Karpas-422 (cell line): ENCODE measurements around the gene COPS8. TPM values are rescaled to one million over a fixed set of nuclear protein-coding genes. Genes with fewer than 3 reads are reported as not detected.

Experiments used
- DNase-seq: peaks from one replicate; pipeline ENCODE4 v3.0.0-alpha.2; 2015
- H2AFZ ChIP-seq: fragments of 200-600 bp; sonication (generic); 2 replicates; pipeline ENCODE4 v1.6.1; 2014; ENCODE audit warnings: antibody characterized with exemption, low read length, mixed read lengths
- H3K27ac ChIP-seq: fragments of 200-600 bp; sonication (generic); 2 replicates; pipeline ENCODE4 v1.5.1; 2014; ENCODE audit warnings: mild to moderate bottlenecking, low read length, moderate library complexity
- H3K27me3 ChIP-seq: fragments of 200-600 bp; sonication (generic); 2 replicates; pipeline ENCODE4 v1.6.1; 2014; ENCODE audit warnings: low read length, mixed read lengths
- H3K36me3 ChIP-seq: fragments of 200-600 bp; sonication (generic); 2 replicates; pipeline ENCODE4 v1.6.1; 2014; ENCODE audit warnings: low read length, mixed read lengths; ENCODE audit not compliant: insufficient read depth
- H3K4me1 ChIP-seq: fragments of 200-600 bp; sonication (generic); 2 replicates; pipeline ENCODE4 v1.6.1; 2014; ENCODE audit warnings: mild to moderate bottlenecking, low read length, mixed read lengths
- H3K4me2 ChIP-seq: fragments of 200-600 bp; sonication (generic); 2 replicates; pipeline ENCODE4 v1.6.1; 2014; ENCODE audit warnings: low read length, low read depth, mild to moderate bottlenecking; ENCODE audit not compliant: poor library complexity, severe bottlenecking
- H3K4me3 ChIP-seq: fragments of 200-600 bp; sonication (generic); 2 replicates; pipeline ENCODE4 v1.5.1; 2014; ENCODE audit warnings: mild to moderate bottlenecking, antibody characterized with exemption, low read length, mixed read lengths
- H3K79me2 ChIP-seq: fragments of 200-600 bp; sonication (generic); 2 replicates; pipeline ENCODE4 v1.6.1; 2014; ENCODE audit warnings: mild to moderate bottlenecking, low read length, mixed read lengths
- H3K9ac ChIP-seq: fragments of 200-600 bp; sonication (generic); 2 replicates; pipeline ENCODE4 v1.6.0; 2014; ENCODE audit warnings: low read length
- H3K9me2 ChIP-seq: fragments of 200-600 bp; sonication (generic), shearing (Covaris generic); replicated peaks from 2 replicates; pipeline ENCODE4 v1.6.0; 2014; ENCODE audit warnings: mild to moderate bottlenecking, low read length, moderate library complexity; ENCODE audit not compliant: insufficient read depth
- H3K9me3 ChIP-seq: fragments of 300-700, 200-600 bp; sonication (generic); 2 replicates; pipeline ENCODE4 v1.6.1; 2014; ENCODE audit warnings: low read length, mixed read lengths
- H4K20me1 ChIP-seq: fragments of 200-600 bp; sonication (generic); 2 replicates; pipeline ENCODE4 v1.6.1; 2014; ENCODE audit warnings: mild to moderate bottlenecking, antibody characterized with exemption, low read length, low read depth; ENCODE audit not compliant: insufficient read depth
- total RNA-seq: library from RNA; depleted of rRNA; stranded (reverse); fragments of >200 nt; shearing (Covaris generic); gene quantifications from 2 replicates; pipeline ENCODE4 v1.2.3, GENCODE V29; 2014; ENCODE audit warnings: low replicate concordance

The COPS8 gene
- total RNA-seq, 1 experiment from 2014 or later: 105 TPM

DNA sequence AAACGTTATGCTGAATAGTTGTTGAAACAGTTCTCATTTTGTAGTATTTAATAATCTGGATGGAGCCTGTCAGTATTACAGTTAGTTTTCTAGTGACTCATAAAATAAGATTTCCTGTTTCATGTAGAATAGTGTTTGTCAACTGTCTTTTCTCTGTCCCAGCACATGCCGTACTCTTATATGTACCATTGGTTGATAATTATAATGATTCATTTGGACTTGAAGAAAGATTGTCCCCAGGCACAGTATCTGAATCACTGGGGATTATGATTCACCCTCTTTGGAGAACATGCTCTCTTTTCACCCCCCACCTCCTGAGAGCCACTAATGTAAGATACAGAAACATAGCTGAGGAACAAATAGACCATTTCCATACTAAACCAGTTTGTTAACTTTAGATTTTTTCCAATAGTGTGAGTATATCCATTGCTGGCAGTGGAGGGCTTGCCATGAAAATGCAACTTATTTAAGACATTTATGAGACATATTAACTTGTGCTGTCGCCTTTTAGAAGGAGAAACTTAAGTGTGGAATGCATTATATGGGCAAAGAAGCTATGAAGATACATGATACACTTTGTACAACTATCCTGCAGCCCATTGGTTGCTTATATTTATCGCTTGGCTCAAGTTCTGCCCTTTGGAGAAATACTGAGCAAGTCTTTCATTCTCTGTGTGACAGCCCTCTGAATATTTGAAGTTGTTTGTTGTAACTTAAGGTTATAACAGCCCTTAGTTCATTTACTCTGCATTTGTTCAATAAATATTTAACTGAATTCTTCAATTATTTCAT, 12.4 kb downstream of the COPS8 start:
- Histone ChIP-seq H3K9me3 (no peaks in the 10 kb centered on the region), H3K9ac (no peak overlapping the region), H2AFZ (no peak overlapping the region), H3K27ac (no peak overlapping the region), H3K4me2 (no peak overlapping the region), H3K4me3 (no peak overlapping the region), H4K20me1 (0 out of 2 replicates have a peak, but pooled peaks cover 5% of the 10 kb centered on the region), H3K4me1 (peaks cover 13% of the 10 kb centered on the region), H3K9me2 (no peaks in the 10 kb centered on the region), H3K36me3 (peaks cover 44% of the 10 kb centered on the region; the same call in 1 of the 2 replicates), H3K27me3 (no peaks in the 10 kb centered on the region), H3K79me2 (peaks cover 11% of the 10 kb centered on the region)
- DNase-seq: no peak

DNA sequence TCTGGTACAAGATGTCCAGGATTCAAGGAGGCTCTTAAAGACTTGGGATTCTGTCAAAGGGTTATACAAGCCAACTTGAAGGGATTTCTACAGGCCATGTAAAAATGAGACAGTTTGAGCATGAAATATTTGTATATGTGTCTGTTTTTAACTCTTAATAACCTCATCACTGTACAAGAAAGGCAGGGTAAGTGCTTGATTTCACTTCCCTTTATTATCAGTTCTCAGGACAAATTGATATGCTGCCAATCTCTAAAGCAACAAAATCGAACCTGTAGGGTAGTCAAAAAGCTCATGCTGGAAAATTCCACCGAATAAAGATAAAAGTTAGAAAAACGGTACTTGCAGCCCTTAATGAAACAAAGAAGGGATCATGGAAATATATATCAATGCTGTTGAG, 14.1 kb downstream of the COPS8 start:
- Histone ChIP-seq H4K20me1 (no peaks in the 10 kb centered on the region), H3K9me2 (no peaks in the 10 kb centered on the region), H3K9ac (no peak overlapping the region), H3K4me3 (no peak overlapping the region), H3K27ac (peak overlapping the region; percentile 39; the same call in 1 of the 2 replicates), H3K9me3 (no peaks in the 10 kb centered on the region), H3K36me3 (peaks cover 33% of the 10 kb centered on the region; the same call in 1 of the 2 replicates), H3K79me2 (no peaks in the 10 kb centered on the region), H2AFZ (no peak overlapping the region), H3K27me3 (no peaks in the 10 kb centered on the region), H3K4me2 (no peak overlapping the region), H3K4me1 (peaks cover 13% of the 10 kb centered on the region)
- no peak for DNase-seq

DNA sequence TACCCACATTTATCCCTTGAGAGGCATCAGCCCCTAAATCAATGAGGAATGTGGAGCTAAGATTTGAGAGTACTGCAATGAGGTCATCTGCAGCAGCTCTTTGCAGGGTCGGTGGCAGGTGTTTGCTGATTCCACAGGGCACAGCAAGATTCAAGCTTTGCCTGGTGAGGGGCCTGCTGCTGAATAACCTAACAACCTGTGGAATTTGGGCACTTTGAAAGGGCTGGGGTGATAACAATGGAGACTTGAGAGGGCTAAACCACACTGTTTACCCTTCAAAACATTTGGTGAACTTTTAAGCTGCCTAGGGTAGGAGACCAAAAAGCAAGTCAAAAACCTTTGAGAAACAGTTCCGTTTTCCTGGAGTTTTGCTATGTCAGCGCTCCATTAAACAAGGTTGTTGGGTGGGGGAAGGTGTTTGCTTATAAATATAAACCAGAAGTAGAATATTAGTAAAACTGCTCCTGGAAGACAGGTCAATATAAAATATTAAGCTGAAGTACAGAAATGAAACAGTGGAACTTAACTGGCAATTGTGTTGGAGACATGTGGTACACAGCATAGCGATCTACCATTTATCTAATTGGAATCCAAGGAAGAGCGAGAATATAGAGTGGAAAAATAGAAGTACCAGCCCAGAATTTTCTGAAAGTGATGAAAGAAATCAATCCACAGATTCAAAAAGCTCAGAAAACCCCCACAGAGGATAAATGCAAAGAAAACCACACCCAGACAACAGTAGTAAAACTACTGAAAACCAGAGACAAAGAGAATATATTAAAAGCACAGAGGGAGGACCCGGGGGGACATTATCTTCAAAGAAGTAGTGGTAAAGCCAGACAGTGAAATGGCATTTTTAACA, 15.7 kb downstream of the COPS8 start:
- no peaks in the 10 kb centered on the region for H3K9me3 ChIP-seq
- H3K27ac ChIP-seq: no peak overlapping the region
- H3K4me2 ChIP-seq: no peak overlapping the region
- H2AFZ ChIP-seq: no peak overlapping the region
- H3K9ac ChIP-seq: no peak overlapping the region
- H3K79me2 ChIP-seq: no peaks in the 10 kb centered on the region
- DNase-seq: no peak
- H3K36me3 ChIP-seq: peaks cover 24% of the 10 kb centered on the region; the same call in 1 of the 2 replicates
- H3K4me3 ChIP-seq: no peak overlapping the region
- H3K4me1 ChIP-seq: peaks cover 13% of the 10 kb centered on the region
- H4K20me1 ChIP-seq: no peaks in the 10 kb centered on the region
- no peaks in the 10 kb centered on the region for H3K9me2 ChIP-seq
- H3K27me3 ChIP-seq: no peaks in the 10 kb centered on the region

DNA sequence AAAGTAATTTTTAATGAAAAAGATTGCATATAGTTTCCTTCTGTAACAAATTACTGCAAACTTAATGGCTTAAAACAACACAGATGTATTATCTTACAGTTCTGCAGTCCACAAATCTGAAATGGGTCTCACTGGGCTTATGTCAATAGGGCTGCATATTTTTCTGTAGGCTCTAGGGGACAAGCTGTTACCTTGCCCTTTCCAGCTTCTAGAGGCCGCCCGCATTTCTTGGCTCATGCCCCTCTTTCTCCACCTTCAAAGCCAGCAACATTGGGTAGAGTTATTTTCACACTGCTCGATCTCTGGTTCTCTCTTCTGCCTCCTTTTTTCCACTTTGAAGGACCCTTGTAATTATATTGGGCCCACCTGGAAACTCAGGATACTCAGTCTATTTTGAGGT, 16.7 kb downstream of the COPS8 start:
- no peak for DNase-seq
- no peaks in the 10 kb centered on the region for H3K9me2 ChIP-seq
- no peak overlapping the region for H3K27ac ChIP-seq
- peaks cover 13% of the 10 kb centered on the region for H3K4me1 ChIP-seq
- no peaks in the 10 kb centered on the region for H3K9me3 ChIP-seq
- no peaks in the 10 kb centered on the region for H3K79me2 ChIP-seq
- H3K4me2 ChIP-seq: no peak overlapping the region
- no peaks in the 10 kb centered on the region for H4K20me1 ChIP-seq
- peaks cover 24% of the 10 kb centered on the region; the same call in 1 of the 2 replicates for H3K36me3 ChIP-seq
- H3K27me3 ChIP-seq: no peaks in the 10 kb centered on the region
- no peak overlapping the region for H2AFZ ChIP-seq
- H3K4me3 ChIP-seq: no peak overlapping the region
- no peak overlapping the region for H3K9ac ChIP-seq

DNA sequence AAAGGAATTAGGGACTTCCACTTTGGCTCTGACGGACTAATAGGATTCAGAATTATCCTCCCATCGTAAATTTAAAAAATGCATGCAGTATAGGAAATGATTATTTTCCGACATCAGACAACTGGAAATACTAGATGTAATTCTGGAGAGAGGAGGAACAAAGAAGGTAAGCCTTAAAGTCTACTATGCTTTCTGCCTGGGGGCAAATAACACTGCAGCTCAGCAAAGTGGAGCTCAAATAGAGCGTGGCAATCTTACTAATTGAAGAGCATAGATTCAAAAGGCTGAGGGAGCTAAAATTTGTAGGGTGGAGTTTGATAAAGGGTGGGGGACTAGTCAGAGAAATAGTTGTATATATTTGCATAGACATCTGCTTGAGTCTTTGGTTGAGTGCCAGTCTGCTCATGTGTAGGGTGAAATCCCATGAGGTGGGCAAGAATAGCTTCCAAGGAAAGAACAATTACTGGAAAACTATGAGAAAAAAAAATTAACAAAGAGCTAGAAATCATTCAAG, 23.8 kb downstream of the COPS8 start:
- Histone ChIP-seq H3K27ac (no peak overlapping the region), H3K36me3 (no peaks in the 10 kb centered on the region), H3K4me1 (no peaks in the 10 kb centered on the region), H3K4me2 (no peak overlapping the region), H3K79me2 (no peaks in the 10 kb centered on the region), H3K4me3 (no peak overlapping the region), H3K9ac (no peak overlapping the region), H2AFZ (no peak overlapping the region), H4K20me1 (no peaks in the 10 kb centered on the region), H3K9me3 (no peaks in the 10 kb centered on the region), H3K9me2 (no peaks in the 10 kb centered on the region), H3K27me3 (no peaks in the 10 kb centered on the region)
- no peak for DNase-seq

DNA sequence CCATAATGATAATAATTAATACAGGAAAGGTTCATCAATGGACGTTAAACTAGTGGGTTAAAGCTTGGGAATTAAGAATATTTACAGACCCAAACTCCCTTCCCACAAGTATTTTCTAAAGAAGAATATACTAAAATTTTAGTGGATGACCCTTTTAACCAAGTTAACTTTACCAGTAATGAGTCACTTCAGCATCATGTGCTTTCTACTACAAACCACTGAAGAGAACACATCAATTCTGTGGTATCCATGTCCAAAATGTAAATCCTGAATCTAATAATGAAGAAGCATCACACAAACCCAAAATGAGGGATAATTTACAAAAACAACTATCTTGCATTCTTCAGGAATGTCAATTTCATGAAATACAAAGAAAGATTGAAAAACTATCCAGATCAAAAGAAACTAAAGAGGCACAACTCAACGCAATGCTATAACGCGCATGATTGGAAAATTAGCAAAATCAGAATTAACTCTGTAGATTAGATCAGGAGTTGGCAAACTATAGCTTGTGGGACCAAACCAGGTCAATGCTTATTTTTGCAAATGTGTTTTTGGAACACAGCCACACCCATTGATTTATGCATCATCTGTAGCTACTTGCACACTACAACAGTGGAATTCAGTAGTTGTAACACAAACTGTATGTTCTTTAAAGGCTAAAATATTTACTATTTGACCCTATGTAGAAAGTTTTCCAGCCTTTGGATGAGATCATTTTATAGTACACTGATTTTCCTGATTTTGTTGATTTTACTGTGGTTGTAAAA, 27.5 kb downstream of the COPS8 start:
- H3K27me3 ChIP-seq: no peaks in the 10 kb centered on the region

DNA sequence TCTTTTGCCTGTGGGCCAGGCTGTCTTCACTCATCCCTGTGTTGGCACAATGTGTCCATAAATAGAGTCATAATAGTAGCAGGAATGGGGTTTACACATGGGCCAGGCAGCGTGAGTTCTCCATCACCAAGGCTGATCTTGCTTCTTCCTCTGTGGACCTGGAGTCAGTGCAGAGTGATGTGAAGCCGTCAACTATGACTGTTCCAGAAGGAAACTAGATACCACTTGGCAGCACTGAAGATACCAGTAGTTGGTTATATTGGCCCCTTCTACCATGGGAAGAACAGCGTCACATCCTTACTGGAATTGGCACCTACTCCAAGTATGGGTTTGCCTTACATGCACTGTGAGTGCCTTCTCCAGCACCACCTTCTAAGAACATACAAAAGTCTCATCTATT, 30.2 kb downstream of the COPS8 start:
- H3K79me2 ChIP-seq: no peaks in the 10 kb centered on the region
- H3K9ac ChIP-seq: no peak overlapping the region
- no peaks in the 10 kb centered on the region for H3K4me1 ChIP-seq
- no peaks in the 10 kb centered on the region for H3K9me3 ChIP-seq
- no peak overlapping the region for H3K27ac ChIP-seq
- no peak overlapping the region for H3K4me2 ChIP-seq
- no peaks in the 10 kb centered on the region for H3K27me3 ChIP-seq
- no peaks in the 10 kb centered on the region for H3K36me3 ChIP-seq
- H3K4me3 ChIP-seq: no peak overlapping the region
- H3K9me2 ChIP-seq: no peaks in the 10 kb centered on the region
- DNase-seq: no peak
- no peak overlapping the region for H2AFZ ChIP-seq
- H4K20me1 ChIP-seq: no peaks in the 10 kb centered on the region

More for the DNA sequence above, 27.5 kb downstream of the COPS8 start:
- no peaks in the 10 kb centered on the region for H3K79me2 ChIP-seq
- H3K9me2 ChIP-seq: no peaks in the 10 kb centered on the region
- no peaks in the 10 kb centered on the region for H4K20me1 ChIP-seq
- H3K4me2 ChIP-seq: no peak overlapping the region
- H3K4me1 ChIP-seq: no peaks in the 10 kb centered on the region
- no peak overlapping the region for H3K27ac ChIP-seq
- H3K36me3 ChIP-seq: no peaks in the 10 kb centered on the region
- no peak overlapping the region for H2AFZ ChIP-seq
- no peak overlapping the region for H3K4me3 ChIP-seq
- H3K9me3 ChIP-seq: no peaks in the 10 kb centered on the region
- H3K9ac ChIP-seq: no peak overlapping the region
- no peak for DNase-seq
